DOHH2 (cell line): Measurements from ENCODE around the gene TRIOBP.

Experiments used
- EZH2phosphoT487 ChIP-seq: fragments of 200-600 bp; sonication (generic); IDR thresholded peaks from 2 replicates; pipeline ENCODE4 v1.6.1; 2017; ENCODE audit warnings: borderline replicate concordance, mild to moderate bottlenecking, antibody characterized with exemption, low read length, moderate library complexity, mixed read lengths
- TF ChIP-seq, protein P1 (sequence below): fragments of 200-600 bp; sonication (generic); IDR thresholded peaks from one replicate; pipeline ENCODE4 v1.5.1; 2014; ENCODE audit warnings: antibody characterized with exemption, mild to moderate bottlenecking, low read depth, low read length; ENCODE audit not compliant: poor library complexity, severe bottlenecking

DNA sequence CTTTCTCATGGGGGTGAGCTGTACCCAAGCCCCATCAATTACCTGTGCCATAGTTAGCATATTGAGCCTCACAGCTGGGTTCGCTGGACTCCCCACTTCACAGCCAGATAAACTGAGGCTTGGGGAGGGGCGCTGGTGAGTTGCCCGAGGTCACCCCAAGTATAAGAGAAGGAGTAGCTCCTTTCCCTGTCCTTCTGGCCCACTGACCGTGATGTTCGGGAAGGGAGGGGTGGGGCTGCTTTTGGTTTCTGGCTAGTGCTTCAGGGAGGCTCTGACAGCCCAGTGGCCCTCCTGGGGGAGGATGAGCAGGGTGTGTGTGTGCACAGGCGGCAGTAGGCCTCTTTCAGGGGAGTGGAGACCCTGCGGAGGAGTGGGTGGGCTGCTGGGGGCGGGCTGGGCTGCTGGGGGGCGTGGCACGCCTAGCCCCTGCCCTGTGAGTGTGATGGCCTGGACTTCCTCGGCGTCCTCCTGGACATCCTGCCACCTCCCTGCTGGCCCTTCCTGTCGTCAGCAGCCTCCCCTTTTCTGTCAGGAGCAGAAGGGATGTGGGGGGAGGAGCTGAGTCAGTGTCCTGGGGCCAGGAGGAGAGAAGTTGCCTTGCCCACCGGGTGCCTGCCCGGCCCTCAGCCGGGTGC lies 50.3 kb downstream of the TRIOBP start:
- TF ChIP-seq, protein P1, sequence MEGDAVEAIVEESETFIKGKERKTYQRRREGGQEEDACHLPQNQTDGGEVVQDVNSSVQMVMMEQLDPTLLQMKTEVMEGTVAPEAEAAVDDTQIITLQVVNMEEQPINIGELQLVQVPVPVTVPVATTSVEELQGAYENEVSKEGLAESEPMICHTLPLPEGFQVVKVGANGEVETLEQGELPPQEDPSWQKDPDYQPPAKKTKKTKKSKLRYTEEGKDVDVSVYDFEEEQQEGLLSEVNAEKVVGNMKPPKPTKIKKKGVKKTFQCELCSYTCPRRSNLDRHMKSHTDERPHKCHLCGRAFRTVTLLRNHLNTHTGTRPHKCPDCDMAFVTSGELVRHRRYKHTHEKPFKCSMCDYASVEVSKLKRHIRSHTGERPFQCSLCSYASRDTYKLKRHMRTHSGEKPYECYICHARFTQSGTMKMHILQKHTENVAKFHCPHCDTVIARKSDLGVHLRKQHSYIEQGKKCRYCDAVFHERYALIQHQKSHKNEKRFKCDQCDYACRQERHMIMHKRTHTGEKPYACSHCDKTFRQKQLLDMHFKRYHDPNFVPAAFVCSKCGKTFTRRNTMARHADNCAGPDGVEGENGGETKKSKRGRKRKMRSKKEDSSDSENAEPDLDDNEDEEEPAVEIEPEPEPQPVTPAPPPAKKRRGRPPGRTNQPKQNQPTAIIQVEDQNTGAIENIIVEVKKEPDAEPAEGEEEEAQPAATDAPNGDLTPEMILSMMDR: no peak
- TF ChIP-seq EZH2phosphoT487: no peak
